ENCODE measurements around the gene DDX1.

DDX1 gene

GRCh38 chr2:15607709-15608391 lies 16.2 kb downstream of the DDX1 start:
- Histone ChIP-seq H3K4me1 (ENCODE audit: insufficient read depth, low read length, poor library complexity, severe bottlenecking) (no peaks in the 10 kb centered on the region), H3K9me3 (ENCODE audit: insufficient read depth, low read depth, low read length) (no peaks in the 10 kb centered on the region), H3K9ac (ENCODE audit: low read depth, low read length, poor library complexity, severe bottlenecking) (no peak overlapping the region), H3K79me2 (ENCODE audit: insufficient read depth, low read length) (no peaks in the 10 kb centered on the region), H4K20me1 (ENCODE audit: insufficient read depth, low read length, poor library complexity, severe bottlenecking) (peaks cover 3% of the 10 kb centered on the region), H3K36me3 (ENCODE audit: insufficient read depth, low read length) (peaks cover 70% of the 10 kb centered on the region), H3K4me3 (ENCODE audit: low read length, poor library complexity, severe bottlenecking) (no peak overlapping the region), H3K9me2 (replicated peaks; ENCODE audit: low read depth, low read length) (no peaks in the 10 kb centered on the region), H3F3A (ENCODE audit: low read depth) (no peaks in the 10 kb centered on the region), H3K4me2 (ENCODE audit: low read depth, low read length, poor library complexity, severe bottlenecking) (no peak overlapping the region), H3K27me3 (ENCODE audit: insufficient read depth, low read length, poor library complexity, severe bottlenecking) (no peaks in the 10 kb centered on the region), H2AFZ (ENCODE audit: low read length) (no peak overlapping the region)
- no peak for TF ChIP-seq CTCF (conservative IDR thresholded peaks at IDR 0.05; ENCODE audit: low read length)
- no peak for TF ChIP-seq EZH2phosphoT487 (IDR thresholded peaks at IDR 0.05; ENCODE audit: borderline replicate concordance)

- no peaks in the 10 kb centered on the region for H3K9me3 ChIP-seq (ENCODE audit: insufficient read depth, low read depth, low read length)
- H3K9ac ChIP-seq (ENCODE audit: low read depth, low read length, poor library complexity, severe bottlenecking), result no peak overlapping the region
- H3K79me2 ChIP-seq (ENCODE audit: insufficient read depth, low read length), result no peaks in the 10 kb centered on the region
- H2AFZ ChIP-seq (ENCODE audit: low read length), result no peak overlapping the region
- H3K36me3 ChIP-seq (ENCODE audit: insufficient read depth, low read length), result peaks cover 67% of the 10 kb centered on the region
- H3K4me3 ChIP-seq (ENCODE audit: low read length, poor library complexity, severe bottlenecking), result no peak overlapping the region
- TF ChIP-seq EZH2phosphoT487 (IDR thresholded peaks at IDR 0.05; ENCODE audit: borderline replicate concordance) (no peak), CTCF (conservative IDR thresholded peaks at IDR 0.05; ENCODE audit: low read length) (no peak)
- no peak overlapping the region for H3K4me2 ChIP-seq (ENCODE audit: low read depth, low read length, poor library complexity, severe bottlenecking)
- peaks cover under 1% of the 10 kb centered on the region for H4K20me1 ChIP-seq (ENCODE audit: insufficient read depth, low read length, poor library complexity, severe bottlenecking)
- H3K27me3 ChIP-seq (ENCODE audit: insufficient read depth, low read length, poor library complexity, severe bottlenecking), result no peaks in the 10 kb centered on the region
- H3K9me2 ChIP-seq (replicated peaks; ENCODE audit: low read depth, low read length), result no peaks in the 10 kb centered on the region
- no peaks in the 10 kb centered on the region for H3K4me1 ChIP-seq (ENCODE audit: insufficient read depth, low read length, poor library complexity, severe bottlenecking)
- H3F3A ChIP-seq (ENCODE audit: low read depth), result no peaks in the 10 kb centered on the region
These were observed 16.7 kb downstream of the DDX1 start for GRCh38 chr2:15608392-15608761.

GRCh38 chr2:15609341-15610042 lies 17.8 kb downstream of the DDX1 start:
- Histone ChIP-seq H3F3A (ENCODE audit: low read depth) (no peaks in the 10 kb centered on the region), H3K9me2 (replicated peaks; ENCODE audit: low read depth, low read length) (no peaks in the 10 kb centered on the region), H3K27me3 (ENCODE audit: insufficient read depth, low read length, poor library complexity, severe bottlenecking) (no peaks in the 10 kb centered on the region), H3K4me1 (ENCODE audit: insufficient read depth, low read length, poor library complexity, severe bottlenecking) (no peaks in the 10 kb centered on the region), H3K9ac (ENCODE audit: low read depth, low read length, poor library complexity, severe bottlenecking) (no peak overlapping the region), H3K9me3 (ENCODE audit: insufficient read depth, low read depth, low read length) (no peaks in the 10 kb centered on the region), H4K20me1 (ENCODE audit: insufficient read depth, low read length, poor library complexity, severe bottlenecking) (no peaks in the 10 kb centered on the region), H3K4me2 (ENCODE audit: low read depth, low read length, poor library complexity, severe bottlenecking) (no peak overlapping the region), H3K4me3 (ENCODE audit: low read length, poor library complexity, severe bottlenecking) (no peak overlapping the region), H2AFZ (ENCODE audit: low read length) (no peak overlapping the region), H3K36me3 (ENCODE audit: insufficient read depth, low read length) (peaks cover 58% of the 10 kb centered on the region), H3K79me2 (ENCODE audit: insufficient read depth, low read length) (no peaks in the 10 kb centered on the region)
- TF ChIP-seq CTCF (conservative IDR thresholded peaks at IDR 0.05; ENCODE audit: low read length) (no peak), EZH2phosphoT487 (IDR thresholded peaks at IDR 0.05; ENCODE audit: borderline replicate concordance) (no peak)

All from Loucy (cell line).